ENCODE data around the gene VOPP1.

- TF ChIP-seq EZH2phosphoT487 (conservative IDR thresholded peaks at IDR 0.05; ENCODE audit: low read length) (no peak), CTCF (IDR thresholded peaks at IDR 0.05; ENCODE audit: insufficient read depth, low read length, poor library complexity, severe bottlenecking) (no peak)
These were observed 3.4 kb upstream of the VOPP1 start for GRCh38 chr7:55575733-55576132.
